CD4-positive, alpha-beta T cell treated with Interleukin-6 for 4 hours (primary cell): Measurements from ENCODE around the gene MXD1.

Experiments used
- DNase-seq: peaks from one replicate; pipeline ENCODE4 v3.0.0-alpha.2; 2020; ENCODE audit warnings: mixed read lengths

Gene MXD1

DNA sequence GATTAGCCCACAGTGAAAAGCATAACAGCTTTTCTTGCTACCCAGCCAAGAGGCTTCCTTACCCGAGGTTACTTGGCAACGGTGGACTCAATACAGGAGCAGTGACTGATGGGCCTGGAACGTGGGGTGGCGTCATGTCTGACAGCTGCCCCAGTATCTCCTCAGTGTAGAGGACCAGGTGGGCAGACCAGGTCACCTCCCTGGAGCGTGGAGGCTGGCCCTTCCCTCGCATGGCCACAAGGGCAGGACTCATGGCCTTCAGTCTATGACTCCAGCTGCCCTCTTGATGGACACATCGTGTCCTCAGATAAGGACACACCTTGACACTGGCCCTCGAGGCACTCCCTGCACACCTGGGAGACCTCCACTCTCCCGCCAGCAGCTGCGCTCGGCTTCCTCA is 40.1 kb downstream of the MXD1 start:
- DNase-seq, result no peak

DNA sequence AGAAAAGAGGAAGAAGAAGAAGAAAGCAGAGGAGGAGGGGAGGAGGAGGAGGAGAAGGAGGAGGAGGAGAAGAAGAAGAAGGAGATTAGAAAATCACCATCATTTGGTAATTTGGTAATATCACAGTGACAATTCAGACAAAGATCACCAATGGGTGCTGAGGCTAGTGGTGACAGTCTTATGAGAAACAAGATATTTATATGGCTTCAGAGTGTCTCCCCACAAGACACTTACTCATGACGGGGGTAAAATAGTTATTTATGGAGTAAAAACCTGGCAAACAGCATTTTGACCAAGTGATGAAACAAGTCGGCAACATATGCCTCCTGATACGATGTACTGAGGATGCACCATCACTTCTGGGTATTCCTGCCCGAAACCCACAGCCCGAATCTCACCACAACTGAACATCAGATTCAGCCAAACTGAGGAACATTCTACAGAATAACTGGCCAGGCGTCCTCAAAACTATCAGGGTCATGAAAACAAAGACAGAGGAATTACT is 41.6 kb downstream of the MXD1 start:
- no peak for DNase-seq

DNA sequence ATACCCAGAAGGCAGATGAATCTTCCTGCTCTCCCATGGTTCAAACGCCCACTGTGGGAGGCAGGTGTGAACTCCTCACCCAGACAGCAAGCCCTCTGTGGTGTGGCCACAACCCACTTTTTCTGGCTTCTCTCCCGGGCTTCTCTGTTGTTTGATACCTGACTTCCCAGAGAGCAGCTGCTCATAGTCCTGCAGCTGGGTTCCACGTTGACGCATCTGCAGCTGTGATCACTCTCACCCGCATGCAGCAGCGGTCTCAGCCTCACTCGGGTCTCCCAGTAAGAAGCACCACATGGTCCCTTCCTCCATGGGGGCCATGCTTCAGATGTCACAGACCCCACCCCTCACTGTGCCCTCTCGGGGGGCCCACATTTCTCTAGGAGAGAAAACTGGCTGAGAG is 43.1 kb downstream of the MXD1 start:
- DNase-seq, result no peak

DNA sequence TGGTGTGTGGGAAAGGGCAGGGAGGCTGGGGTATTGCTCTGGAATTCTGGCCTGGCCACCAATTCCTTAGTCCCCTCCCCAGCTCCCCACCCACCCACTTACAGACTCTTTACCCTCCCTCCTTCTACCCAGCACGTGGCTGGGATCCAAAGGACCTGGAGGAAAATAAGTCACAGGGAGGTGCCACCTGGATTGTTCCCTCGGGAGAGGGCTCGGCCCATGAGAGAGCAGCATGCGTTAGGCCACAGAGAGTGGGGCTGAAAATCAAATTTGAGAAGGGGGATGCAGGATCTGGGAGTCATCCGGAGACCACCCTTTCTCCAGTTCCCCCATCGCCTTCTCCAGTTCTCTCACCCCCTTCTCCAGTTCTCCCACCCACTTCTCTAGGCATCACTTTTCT is 43.6 kb downstream of the MXD1 start:
- DNase-seq, result no peak

DNA sequence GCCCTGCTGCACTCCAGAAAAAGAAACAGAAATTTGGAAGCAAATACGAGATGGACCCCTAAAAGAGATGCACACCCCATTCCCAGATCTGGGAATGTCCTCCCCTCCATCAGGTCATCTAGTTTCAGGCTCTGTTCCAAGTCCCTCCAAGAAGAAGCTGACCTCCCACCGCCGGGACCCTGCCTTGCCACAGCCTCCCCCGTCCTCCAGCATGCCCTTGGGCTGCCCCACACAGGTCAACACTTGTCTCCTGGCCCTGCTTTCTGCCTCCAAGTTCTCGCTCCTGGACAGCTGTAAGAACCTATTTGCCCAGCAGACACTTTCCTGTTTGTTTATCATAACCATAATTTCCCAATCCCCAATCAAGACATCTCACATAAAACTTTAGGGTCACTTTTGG is 44.5 kb downstream of the MXD1 start:
- DNase-seq, result no peak

DNA sequence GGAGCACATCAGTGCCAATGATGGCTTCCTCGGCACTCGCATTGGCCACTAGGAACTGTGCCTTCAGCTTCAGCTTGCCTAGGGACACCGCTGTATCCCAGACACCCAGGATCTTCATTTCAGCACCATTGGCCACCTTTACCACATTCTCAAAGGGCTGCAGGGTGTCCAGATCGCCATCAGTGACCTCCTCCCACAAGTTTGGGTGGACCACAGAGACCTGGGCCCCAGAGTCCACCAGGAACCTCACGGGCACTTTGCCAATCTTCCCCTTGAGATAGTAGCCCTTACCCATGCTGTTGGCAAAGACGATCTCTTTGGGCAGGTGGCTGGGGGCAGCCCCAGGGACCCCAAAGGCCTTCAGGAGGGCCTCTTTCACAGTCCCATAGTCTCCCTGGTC is 45.9 kb downstream of the MXD1 start:
- no peak for DNase-seq

DNA sequence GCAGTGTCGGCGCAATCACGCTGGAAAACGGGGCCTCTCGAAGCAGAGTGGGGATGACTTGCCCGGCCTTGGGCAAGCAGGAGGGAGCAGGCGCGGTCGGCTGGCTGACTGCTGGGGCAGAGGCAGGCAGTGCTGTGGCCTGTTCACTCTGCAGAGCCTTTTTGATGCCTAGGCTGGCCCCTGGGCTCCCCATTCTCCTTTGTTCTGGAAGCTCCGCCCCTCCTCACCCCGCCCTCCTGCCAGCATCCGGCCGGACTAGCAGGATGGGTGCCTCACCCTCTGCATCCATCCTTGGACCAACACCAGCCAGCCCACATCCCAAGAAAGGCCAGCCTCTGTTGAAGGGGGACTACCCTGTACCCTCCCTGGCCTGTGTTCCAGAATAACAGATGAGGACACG is 46.6 kb downstream of the MXD1 start, which contains the start of gene ASPRV1:
ASPRV1 (minus strand) TSS at position 136 of the 400 bp plus-strand sequence. CDS start 195 bp downstream, outside the sequence.
- DNase-seq, result no peak

DNA sequence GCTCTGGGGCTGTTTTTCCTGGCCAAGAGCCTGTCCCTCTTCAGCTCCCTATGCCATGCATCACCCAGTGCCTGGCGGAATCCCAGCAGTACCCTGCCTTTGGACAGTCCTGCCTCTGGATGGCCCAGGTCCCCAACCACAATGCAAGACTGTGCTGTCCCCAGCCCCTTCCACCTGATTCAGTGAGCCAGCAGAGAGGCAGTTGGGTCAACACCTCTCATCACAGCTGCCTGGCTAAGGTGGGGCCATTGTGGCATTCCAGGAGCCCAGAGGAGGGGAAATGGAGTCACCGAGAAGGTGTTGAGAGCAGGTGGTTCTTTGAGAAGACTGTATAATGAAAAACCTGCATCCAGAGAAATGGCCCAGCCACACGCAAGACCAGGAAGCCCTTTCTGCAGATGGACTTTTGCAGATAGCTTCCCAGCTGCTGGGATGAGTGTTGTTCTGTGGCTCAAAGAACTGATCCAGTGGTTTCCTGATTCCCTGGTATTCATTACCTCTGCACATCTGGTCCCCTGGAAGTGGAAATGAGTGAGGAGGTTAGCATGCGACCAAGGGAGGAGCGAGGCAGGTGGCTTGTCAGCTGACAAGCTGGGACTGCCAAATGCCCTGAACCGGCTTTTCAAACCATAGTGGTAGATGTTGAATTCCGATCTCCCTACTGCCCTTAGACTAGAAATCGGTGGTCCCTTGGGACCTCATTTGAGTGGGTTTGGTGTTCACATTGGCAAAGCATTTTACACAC is 48.2 kb downstream of the MXD1 start:
- no peak for DNase-seq

DNA sequence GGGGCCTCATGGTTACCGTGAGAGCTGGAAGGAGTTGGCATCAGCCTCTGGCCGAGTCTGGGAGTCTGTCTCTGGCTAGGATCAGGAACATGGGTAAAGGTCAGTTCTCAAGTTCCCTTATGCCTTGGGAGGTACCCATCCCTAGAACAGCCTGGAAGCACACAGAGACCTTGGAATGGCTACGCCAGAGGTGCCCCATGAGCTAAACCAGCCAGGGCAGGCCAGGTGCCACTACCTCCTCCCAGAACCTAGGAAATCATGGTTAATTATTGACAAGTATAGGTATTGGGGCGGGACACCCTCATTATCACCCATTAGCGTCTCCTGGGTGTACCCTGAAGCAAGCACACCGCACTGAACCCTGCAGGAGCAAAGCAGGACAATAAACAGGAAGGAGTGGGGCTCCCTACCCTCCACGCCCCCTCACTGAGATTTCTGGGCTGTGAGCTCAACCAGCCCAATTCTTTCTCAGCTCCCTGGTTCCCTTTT is 49.5 kb downstream of the MXD1 start:
- no peak for DNase-seq

DNA sequence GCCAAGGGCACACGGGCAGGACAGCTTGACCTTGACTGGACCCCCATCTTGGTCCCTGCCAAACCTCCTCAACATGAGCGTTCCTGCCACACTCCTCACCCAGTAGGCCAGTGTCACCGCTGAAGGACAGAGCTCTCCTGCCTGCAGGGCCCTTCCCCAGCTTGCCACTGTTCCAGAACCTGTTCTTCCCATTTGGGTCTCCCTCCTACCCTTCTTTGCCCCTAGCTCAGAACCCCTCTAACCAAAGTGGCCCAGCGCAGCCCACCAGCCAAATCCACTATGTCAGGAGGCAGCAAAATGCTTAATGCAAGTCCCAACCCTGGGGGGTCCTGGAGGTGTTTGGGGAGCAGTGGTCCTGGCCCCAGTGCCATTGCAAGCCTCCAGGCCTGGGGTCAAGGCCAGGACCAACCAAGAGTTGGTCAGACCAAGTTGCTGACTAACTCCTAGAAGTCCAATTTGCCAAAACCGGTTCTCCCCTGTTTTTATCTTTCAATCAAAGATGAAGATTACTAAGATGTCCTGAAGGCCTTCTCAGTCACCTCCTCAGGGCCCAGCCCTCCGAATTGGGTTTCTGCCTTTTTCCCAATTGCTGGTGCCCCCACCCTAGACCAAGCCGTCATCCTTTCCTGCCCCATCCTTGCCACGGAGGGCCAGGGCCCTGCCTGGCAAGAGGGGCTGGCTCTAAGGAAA is 51.0 kb downstream of the MXD1 start:
- DNase-seq, result no peak

DNA sequence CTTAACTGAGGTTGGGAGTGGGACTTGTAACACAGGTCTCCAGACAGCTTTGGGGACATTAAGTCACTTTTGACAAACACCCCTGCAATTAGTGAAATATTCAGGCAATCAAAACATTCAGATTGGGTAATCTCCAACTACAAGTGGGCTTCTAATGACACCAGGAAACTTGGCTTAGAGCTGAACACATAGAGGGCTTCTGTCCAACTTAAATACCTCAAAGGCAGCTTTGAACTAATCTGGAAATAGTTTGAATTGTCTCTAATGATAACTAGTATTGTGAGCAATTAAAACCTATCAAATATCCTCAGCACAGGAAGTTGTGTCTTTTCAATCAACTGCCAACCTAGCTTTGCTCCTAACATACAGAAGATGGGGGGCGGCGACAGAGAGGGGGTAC is 51.6 kb downstream of the MXD1 start:
- no peak for DNase-seq

DNA sequence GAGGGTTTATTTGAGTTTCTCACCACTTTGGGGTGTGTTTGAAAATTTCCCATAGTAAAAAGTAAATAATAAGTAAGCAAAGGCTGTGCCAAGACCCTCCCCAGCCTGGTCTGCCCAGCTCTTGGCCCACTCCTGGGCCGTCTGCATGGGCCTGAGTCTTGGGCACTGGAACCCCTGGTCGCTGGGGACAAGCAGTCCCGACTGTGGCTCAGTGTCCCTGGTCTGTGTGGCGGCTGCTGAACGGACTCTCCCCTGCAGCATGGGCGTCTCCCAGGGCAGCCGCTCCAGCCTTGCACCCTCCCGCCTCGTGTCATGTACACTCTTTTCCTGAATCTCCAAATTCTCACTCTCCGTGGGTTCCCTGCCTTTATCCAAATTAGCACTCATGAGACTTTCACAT is 53.7 kb downstream of the MXD1 start:
- DNase-seq, result no peak

DNA sequence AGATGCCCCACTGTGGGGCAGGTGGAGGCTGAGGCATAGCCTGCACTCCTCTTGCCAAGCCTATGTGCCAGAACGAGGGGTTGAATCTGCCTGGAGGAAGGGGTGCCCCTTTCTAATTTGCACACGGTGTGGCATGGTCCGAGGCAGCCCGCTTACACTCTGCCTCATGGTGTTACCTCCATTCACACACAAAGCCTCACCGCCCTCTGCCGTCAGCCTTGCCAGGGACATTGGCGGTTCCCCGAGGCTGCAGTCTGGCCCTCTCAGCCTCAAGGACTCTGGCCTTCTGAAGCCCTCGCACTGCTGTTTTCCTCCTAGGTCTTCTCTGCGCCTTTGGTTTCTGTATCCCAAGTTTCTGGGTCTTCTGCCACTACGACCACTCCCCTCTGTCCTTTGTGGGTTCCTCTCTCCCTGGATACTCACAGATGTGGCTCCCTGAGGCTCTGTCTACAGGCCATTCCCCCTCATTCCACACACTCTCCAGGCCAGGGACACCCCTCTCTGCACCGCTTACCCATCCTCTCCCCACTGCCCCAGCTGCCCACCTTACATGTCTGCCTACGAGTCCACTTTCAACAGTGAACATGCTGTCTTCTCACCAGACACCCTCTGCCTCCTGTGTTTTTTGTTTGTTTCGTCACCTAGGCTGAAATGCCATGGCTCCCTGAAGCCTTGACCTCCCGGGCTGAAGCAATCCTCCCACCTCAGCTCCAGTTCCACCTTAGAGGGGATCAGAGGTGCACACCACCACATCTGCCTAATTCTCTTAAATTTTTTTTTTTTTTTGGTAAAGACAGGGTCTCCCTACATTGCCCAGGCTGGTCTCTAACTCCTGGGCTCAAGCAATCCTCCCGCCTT is 54.4 kb downstream of the MXD1 start:
- no peak for DNase-seq

DNA sequence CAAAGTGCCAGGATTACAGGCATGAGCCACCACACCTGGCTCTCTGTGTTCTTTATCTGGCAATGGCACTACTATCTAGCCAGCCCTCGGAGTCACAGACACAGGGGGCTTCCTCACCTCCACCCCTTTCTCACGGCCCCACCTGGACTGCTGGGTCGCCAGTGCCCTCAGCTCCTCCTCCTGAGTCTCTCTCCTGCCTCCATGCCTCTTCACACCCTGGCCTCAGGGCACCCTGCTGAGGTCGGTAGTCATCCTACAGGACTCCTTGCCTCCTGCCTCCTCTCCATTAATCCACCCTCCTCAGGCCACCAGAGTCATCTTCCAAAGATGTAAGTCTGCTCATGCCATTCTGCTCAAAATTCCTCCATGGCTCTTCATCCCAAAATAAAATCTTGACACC is 55.1 kb downstream of the MXD1 start:
- DNase-seq, result no peak

DNA sequence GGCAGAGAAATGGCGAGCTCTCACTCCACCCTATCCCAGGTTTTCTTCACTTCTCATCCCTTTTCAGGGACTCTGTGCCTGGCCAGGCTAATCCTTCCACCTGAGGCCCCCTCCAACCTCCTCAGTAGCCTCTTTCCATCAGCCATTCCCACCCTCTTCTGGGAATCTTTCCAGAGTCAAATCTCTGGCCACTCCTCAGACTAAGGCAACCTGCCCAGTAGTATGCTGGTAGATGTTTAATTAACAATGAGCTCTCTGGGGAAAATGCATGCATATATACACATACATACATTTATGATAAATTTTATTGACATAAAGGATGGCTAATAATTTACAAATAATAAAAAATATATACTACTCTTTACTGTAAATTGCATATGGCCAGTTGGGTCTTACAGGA is 57.9 kb downstream of the MXD1 start:
- no peak for DNase-seq

DNA sequence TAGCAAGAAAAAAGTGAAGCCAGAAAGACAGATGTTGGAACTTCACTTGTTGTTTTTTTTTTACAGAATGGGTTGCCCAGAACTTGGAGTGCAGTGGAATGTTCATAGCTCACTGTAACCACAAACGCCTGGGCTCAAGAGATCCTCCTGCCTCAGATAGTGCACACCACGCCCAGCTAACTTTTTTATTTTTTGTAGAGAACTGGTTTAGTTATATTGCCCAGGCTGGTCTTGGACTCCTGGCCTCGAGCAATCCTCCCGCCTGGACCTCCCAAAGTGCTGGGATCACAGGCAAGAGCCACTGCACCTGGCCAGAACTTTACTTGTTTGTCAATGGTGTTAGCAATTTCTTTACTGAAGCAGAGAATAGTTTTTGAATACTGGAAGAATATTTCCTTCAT is 58.4 kb downstream of the MXD1 start:
- DNase-seq, result no peak

DNA sequence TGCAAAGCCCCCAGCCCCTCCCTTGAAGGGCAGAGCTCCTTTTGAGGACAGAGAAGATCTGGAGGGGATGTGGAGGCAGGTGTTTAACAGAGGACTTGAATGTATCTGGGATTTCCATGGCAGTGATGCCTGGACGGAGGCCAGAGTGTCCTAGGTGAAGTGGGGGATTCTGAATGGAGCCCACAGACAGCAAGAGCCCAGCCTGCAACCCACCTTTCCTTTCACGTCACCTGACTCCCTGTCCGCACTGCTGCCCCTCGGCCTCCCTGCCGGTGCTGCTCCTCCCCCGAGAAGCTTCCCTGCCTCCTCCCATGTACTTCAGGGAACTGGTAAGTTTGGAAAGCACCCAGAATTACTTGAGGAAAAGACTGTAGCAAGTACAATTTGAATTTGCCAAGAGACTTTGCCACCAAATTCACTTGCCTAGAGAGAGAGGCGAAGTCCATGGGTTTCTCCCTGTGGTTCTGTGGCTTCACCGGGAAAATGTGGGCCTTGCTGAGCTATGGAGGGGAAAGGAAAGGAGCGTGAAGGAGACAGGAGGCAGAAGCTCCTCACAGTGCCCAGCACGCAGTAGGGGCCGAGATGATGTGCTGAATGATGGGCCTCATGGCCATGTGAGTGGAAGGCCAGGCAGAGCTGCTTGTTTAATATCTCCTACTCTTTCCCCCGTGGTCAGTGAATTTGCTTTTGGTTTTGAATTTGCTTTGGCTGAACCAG is 60.4 kb downstream of the MXD1 start:
- no peak for DNase-seq

DNA sequence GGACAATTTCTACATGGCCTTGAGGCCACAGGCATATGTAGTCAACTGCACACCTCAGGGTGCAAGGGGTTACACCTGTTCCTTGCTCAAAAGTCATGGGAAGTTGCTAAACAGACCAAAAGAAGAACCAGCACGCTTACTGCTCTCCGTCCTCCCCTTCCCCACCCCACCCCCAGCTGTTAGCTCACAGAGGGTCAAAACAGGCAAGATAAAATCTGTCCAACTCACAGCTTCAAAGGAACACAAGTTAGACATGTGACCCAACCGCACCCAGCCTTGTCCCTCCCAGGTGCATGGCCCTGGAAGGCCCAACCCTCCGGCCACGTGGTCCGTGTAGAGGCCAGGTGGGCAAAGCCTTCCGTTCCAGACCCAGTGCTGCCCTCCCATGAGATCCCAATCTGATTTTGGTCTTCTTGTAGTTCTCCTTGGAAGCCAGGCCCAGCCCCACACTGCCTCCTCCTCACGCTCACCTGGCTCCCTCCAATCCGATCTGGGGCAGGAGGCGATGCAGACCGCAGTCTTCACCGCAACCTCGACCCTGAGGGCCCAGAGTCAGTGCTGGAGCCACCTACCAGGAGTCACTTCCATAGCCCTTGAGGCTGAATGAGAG is 61.0 kb downstream of the MXD1 start:
- no peak for DNase-seq

DNA sequence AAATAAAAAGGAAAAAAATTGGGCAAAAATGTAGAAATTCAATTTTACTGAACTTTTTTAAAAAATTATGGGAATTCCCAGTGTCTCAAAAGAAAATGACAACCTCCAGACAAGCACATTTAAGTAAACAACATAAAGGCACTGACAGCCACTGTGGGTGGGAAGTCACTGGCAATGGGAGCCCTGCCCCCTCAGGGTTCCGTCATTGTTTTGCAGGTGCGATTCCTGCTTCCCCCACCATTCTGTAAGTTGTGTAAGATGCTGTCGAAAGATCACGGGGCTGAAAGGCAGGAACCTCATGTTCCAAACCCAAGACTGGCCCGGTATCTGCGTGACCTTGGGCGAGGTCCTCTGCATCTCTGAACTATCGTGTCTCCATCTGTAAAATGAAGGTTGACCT is 62.3 kb downstream of the MXD1 start:
- no peak for DNase-seq

DNA sequence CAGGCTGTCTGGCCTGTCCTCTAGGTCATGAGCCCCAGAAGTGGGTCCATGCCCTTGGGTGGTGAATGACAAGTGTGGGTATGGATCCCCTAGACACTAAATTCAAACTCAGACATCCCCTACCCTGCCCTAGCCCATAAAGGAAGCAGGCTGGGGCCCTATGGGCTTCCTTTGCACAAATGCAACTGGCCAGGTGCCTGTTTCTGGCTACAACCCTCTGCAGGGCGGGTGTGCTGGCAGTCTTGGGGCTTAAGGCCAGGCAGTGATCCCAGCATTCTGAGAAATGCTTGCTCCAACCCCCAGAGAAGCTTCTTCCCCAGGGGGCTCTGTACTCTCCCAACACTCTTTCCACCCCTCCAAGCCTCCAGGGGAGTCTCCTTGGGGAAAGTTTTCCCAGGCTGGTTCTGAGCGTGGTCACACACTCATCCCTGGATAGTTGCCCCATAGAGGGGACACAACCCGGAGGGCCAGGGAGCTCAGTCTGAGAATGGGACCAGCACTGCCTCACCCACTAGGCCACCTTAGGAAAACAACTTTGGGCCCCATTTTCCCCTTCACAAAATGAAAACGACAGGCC is 63.1 kb downstream of the MXD1 start:
- no peak for DNase-seq

DNA sequence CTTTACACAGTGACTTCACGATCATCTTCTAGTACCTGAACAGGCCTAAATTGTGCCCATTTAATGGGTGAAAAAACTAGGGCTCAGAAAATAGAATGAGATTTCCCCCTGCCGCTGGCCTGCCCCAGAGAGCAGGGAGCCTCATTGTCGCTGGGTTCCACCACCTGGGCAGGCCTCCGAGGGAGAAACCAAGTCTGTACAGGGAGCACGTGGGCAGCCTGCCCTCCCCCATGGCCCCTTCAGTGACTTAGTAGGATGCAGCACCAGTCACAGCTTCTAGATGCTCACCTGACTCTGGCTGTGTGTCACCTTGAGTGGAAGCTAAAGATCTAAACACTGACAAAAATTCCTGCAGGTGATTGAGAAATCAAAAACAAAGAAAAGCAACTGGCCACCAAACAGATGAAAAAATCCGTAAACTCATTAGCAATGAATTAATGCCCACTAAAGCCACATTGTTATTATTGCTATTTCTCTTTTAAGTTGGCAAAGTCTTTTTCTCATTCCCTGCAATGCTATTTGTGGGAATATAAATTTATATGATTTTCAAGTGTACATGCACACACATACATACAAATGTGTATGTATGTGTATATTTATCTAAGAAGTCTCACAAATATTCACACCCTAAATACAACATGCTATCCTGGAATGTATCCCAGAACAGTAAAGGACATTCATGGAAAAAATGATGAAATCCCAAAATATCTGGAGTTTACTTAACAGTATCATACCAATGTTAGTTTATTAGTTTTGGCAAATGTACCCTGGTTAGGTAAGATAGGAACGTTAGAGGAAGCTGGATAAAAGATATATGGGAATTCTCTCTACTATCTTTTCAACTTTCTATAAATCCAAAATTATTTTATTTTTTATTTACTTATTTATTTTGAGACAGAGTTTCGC is 65.2 kb downstream of the MXD1 start:
- DNase-seq, result no peak
